Skeletal muscle tissue (tissue), 4 donors: ENCODE results near the gene PRXL2A. TPM values are rescaled to one million over a fixed set of nuclear protein-coding genes. Genes with fewer than 3 reads are reported as not detected.
"Not testable (repeated sequence)": the region's sequence is repeated elsewhere in the genome, so short reads cannot be mapped to it uniquely, and the experiment has no call there.

Source experiments
- H3K27ac ChIP-seq: one replicate; pipeline ENCODE4 v1.7.0; 2013; ENCODE audit warnings: mild to moderate bottlenecking, low read depth, low read length, inconsistent platforms
- H3K27me3 ChIP-seq, 3 donors: one replicate each; pipeline ENCODE4 v1.7.0; 2013; ENCODE audit warnings: low read length in 3 of 3; ENCODE audit not compliant: control insufficient read depth in 3 of 3, insufficient read depth in 3 of 3
- H3K36me3 ChIP-seq, 3 donors: one replicate each; pipeline ENCODE4 v1.7.0; 2013; ENCODE audit warnings: low read length in 3 of 3; ENCODE audit not compliant: control insufficient read depth in 3 of 3, insufficient read depth in 3 of 3
- H3K4me1 ChIP-seq, 3 donors: one replicate each; pipeline ENCODE4 v1.7.0; 2013; ENCODE audit warnings: low read length in 3 of 3, mild to moderate bottlenecking in 3 of 3; ENCODE audit not compliant: control insufficient read depth in 3 of 3, insufficient read depth in 3 of 3
- H3K4me3 ChIP-seq, 3 donors: one replicate each; pipeline ENCODE4 v1.7.0; 2013; ENCODE audit warnings: low read length in 3 of 3
- H3K9ac ChIP-seq, 3 donors: one replicate each; pipeline ENCODE4 v1.7.0; 2013; ENCODE audit warnings: low read length in 3 of 3, mild to moderate bottlenecking in 3 of 3, moderate library complexity in 2 of 3, low read depth in 1 of 3
- H3K9me3 ChIP-seq, 3 donors: one replicate each; pipeline ENCODE4 v1.7.0; 2013; ENCODE audit warnings: low read length in 3 of 3; ENCODE audit not compliant: control insufficient read depth in 3 of 3
- total RNA-seq: library from RNA; depleted of rRNA; stranded (reverse); fragments of >200 nt; gene quantifications from one replicate; pipeline ENCODE4 v1.2.3, GENCODE V29; 2014
- donor health status: Osteomylitis.

Gene PRXL2A
- total RNA-seq: 19.3 TPM

- no peaks in the 10 kb centered on the region for H3K9me3 ChIP-seq
- no peaks in the 10 kb centered on the region for H3K27me3 ChIP-seq
- H3K9ac ChIP-seq: peak within 1 kb of the TSS; percentile 74 to 87 (median 85)
- H3K4me1 ChIP-seq: peaks cover 36 to 43% (median 40%) of the 10 kb centered on the region in 3 donors
- peak within 1 kb of the TSS; percentile 75 for H3K27ac ChIP-seq
- peak within 1 kb of the TSS; percentile 76 to 86 (median 86) for H3K4me3 ChIP-seq
- no peaks in the 10 kb centered on the region for H3K36me3 ChIP-seq
Measured at GRCh38 chr10:80408242-80409101, at the start of gene PRXL2A. Gene PRXL2A, plus strand, starts transcription at chr10:80408551. Its CDS starts 11,917 bp downstream, at chr10:80420468.

DNA sequence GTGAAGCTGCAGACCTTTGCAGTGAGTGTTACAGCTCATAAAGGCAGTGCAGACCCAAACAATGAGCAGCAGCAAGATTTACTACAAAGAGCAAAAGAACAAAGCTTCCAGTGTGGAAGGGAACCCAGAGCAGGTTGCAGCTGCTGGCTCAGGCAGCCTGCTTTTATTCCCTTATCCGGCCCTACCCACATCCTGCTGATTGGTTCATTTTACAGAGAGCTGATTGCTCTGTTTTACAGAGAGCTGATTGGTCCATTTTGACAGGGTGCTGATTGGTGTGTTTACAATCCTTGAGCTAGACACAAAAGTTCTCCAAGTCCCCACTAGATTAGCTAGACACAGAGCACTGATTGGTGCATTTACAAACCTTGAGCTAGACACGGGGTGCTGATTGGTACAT lies 49.4 kb upstream of the PRXL2A start:
- H3K4me3 ChIP-seq, H3K9me3 ChIP-seq, H3K27ac ChIP-seq, H3K4me1 ChIP-seq, H3K36me3 ChIP-seq, H3K9ac ChIP-seq: not testable (repeated sequence)
- peaks cover 9 to 21% (median 14%) of the 10 kb centered on the region in 3 donors for H3K27me3 ChIP-seq

- peaks cover 2 to 5% (median 3%) of the 10 kb centered on the region in 3 donors for H3K4me1 ChIP-seq
- no peaks in the 10 kb centered on the region for H3K36me3 ChIP-seq
- H3K9ac ChIP-seq: no peak overlapping the region
- no peak overlapping the region for H3K27ac ChIP-seq
- H3K9me3 ChIP-seq: no peaks in the 10 kb centered on the region
- peaks cover 9 to 18% (median 14%) of the 10 kb centered on the region in 3 donors for H3K27me3 ChIP-seq
- H3K4me3 ChIP-seq: no peak overlapping the region
Measured at GRCh38 chr10:80359644-80360043, 48.7 kb upstream of the PRXL2A start.

- H3K36me3 ChIP-seq: no peaks in the 10 kb centered on the region
- no peaks in the 10 kb centered on the region for H3K4me1 ChIP-seq
- H3K9me3 ChIP-seq: peaks cover 2 to 8% (median 4%) of the 10 kb centered on the region in 3 donors
- H3K27me3 ChIP-seq: no peaks in the 10 kb centered on the region
- H3K27ac ChIP-seq: no peak overlapping the region
- H3K4me3 ChIP-seq: no peak overlapping the region
- no peak overlapping the region for H3K9ac ChIP-seq
Measured at GRCh38 chr10:80365510-80365909, 42.8 kb upstream of the PRXL2A start.

- H3K27me3 ChIP-seq: no peaks in the 10 kb centered on the region
- H3K4me1 ChIP-seq: no peaks in the 10 kb centered on the region
- H3K36me3 ChIP-seq: no peaks in the 10 kb centered on the region
- H3K27ac ChIP-seq: no peak overlapping the region
- peaks cover 2 to 8% (median 4%) of the 10 kb centered on the region in 3 donors for H3K9me3 ChIP-seq
- no peak overlapping the region for H3K9ac ChIP-seq
- H3K4me3 ChIP-seq: no peak overlapping the region
Measured at GRCh38 chr10:80371467-80371866, 36.9 kb upstream of the PRXL2A start.

- Histone ChIP-seq H3K27ac (no peak overlapping the region), H3K4me1 (no peaks in the 10 kb centered on the region), H3K9me3 (no peaks in the 10 kb centered on the region), H3K9ac (no peak overlapping the region), H3K4me3 (no peak overlapping the region), H3K27me3 (no peaks in the 10 kb centered on the region), H3K36me3 (no peaks in the 10 kb centered on the region)
Measured at GRCh38 chr10:80372675-80373074, 35.7 kb upstream of the PRXL2A start.

GRCh38 chr10:80373502-80373901 lies 34.8 kb upstream of the PRXL2A start:
- no peak overlapping the region for H3K4me3 ChIP-seq
- no peaks in the 10 kb centered on the region for H3K27me3 ChIP-seq
- H3K4me1 ChIP-seq: no peaks in the 10 kb centered on the region
- H3K9me3 ChIP-seq: no peaks in the 10 kb centered on the region
- no peak overlapping the region for H3K9ac ChIP-seq
- H3K36me3 ChIP-seq: no peaks in the 10 kb centered on the region
- H3K27ac ChIP-seq: no peak overlapping the region

DNA sequence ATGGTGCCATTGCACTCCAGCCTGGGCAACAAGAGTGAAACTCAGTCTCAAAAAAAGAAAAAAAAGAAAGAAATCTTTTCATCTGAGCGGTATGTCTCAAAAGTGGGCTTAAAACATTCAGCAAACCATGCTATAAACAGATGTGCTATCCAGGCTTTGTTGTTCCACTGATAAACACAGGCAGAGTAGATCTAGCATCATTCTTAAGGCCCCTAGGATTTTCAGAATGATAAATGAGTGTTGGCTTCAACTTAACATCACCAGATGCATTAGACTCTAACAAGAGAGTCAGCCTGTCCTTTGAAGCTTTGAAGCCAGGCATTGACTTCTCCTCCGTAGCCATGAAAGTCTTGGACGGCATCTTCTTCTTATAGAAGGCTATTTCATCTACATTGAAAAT lies 28.6 kb upstream of the PRXL2A start:
- no peak overlapping the region for H3K4me3 ChIP-seq
- no peaks in the 10 kb centered on the region for H3K27me3 ChIP-seq
- no peaks in the 10 kb centered on the region for H3K36me3 ChIP-seq
- no peak overlapping the region for H3K9ac ChIP-seq
- no peak overlapping the region for H3K27ac ChIP-seq
- H3K4me1 ChIP-seq: peaks cover 0 to 2% (median 2%) of the 10 kb centered on the region in 3 donors
- no peaks in the 10 kb centered on the region for H3K9me3 ChIP-seq

GRCh38 chr10:80380185-80380584 lies 28.2 kb upstream of the PRXL2A start:
- Histone ChIP-seq H3K4me3 (no peak overlapping the region), H3K4me1 (peaks cover 0 to 2% (median 2%) of the 10 kb centered on the region in 3 donors), H3K36me3 (no peaks in the 10 kb centered on the region), H3K27me3 (no peaks in the 10 kb centered on the region), H3K9me3 (no peaks in the 10 kb centered on the region), H3K27ac (no peak overlapping the region), H3K9ac (no peak overlapping the region)

GRCh38 chr10:80382989-80383388 lies 25.4 kb upstream of the PRXL2A start:
- H3K4me3 ChIP-seq: peak overlapping the region in 1 of 3 donors; percentile 41
- H3K27me3 ChIP-seq: no peaks in the 10 kb centered on the region
- H3K9ac ChIP-seq: no peak overlapping the region
- H3K27ac ChIP-seq: no peak overlapping the region
- H3K4me1 ChIP-seq: peaks cover 0 to 2% (median 2%) of the 10 kb centered on the region in 3 donors
- H3K36me3 ChIP-seq: no peaks in the 10 kb centered on the region
- no peaks in the 10 kb centered on the region for H3K9me3 ChIP-seq
